Left lobe of liver (tissue), 2 donors: Measurements from ENCODE around the gene ZC2HC1B. TPM values are rescaled to one million over a fixed set of nuclear protein-coding genes. Genes with fewer than 3 reads are reported as not detected.
"Not testable (repeated sequence)": the region's sequence is repeated elsewhere in the genome, so short reads cannot be mapped to it uniquely, and the experiment has no call there.

Source experiments
- ATAC-seq: fragments of 200-7000 bp; cut with Tn5 transposase; one replicate; pipeline ENCODE4 v1.9.1; 2020; ENCODE audit warnings: mild to moderate bottlenecking, moderate library complexity
- DNase-seq: peaks from one replicate; pipeline ENCODE4 v3.0.0-alpha.2; 2020; ENCODE audit warnings: low spot score
- total RNA-seq: library from RNA; stranded (reverse); gene quantifications from one replicate; pipeline ENCODE4 v1.2.1, GENCODE V29; 2021
- donor health status: DM: no; HTN: no; CAD: no; lungs with moderate emphysema.
- donor health status: DM: no; HTN: yes; CAD: no.

ZC2HC1B gene
- total RNA-seq, 1 donor from 2014 or later = not detected

GRCh38 chr6:143867236-143867635 is 3.0 kb downstream of the ZC2HC1B start:
- ATAC-seq (no peak), DNase-seq (no peak)

DNA sequence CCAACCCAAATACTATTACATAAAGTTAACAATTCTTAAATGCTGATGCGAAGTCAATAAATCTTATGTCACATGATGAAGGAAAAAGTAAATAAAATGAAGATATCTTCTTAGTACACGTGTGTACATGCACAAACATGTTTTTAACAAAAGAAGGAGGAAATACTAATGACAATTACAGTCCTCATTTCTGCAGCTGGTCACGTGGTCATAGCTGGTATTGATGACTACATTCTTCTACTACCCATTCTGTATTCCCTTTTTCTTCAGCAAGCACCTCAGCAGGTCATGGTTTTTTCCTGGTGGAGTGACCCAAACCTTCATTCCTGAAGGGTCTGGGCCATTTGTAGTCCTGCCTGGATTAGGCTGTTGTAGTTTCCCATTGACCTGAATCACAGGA is 4.5 kb downstream of the ZC2HC1B start:
- DNase-seq, ATAC-seq: not testable (repeated sequence)

- ATAC-seq, DNase-seq: not testable (repeated sequence)
Observed at GRCh38 chr6:143871202-143871730, 7.0 kb downstream of the ZC2HC1B start.

GRCh38 chr6:143872201-143872600 is 7.9 kb downstream of the ZC2HC1B start:
- ATAC-seq = no peak
- DNase-seq = no peak

DNA sequence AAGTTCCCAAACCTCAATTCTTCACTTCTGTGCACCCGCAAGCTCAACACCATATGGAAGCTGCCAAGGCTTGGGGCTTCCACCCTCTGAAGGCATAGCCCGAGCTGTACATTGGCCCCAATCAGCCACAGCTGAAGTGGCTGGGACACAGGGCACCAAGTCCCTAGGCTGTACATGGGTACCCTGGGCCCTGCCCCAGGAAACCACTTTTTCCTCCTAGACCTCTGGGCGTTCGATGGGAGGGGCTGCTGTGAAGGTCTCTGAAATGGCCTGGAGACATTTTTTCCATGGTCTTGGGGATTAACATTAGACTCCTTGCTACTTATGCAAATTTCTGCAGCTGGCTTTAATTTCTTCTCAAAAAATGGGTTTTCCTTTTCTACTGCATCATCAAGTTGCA is 9.3 kb downstream of the ZC2HC1B start:
- DNase-seq, ATAC-seq: not testable (repeated sequence)

DNA sequence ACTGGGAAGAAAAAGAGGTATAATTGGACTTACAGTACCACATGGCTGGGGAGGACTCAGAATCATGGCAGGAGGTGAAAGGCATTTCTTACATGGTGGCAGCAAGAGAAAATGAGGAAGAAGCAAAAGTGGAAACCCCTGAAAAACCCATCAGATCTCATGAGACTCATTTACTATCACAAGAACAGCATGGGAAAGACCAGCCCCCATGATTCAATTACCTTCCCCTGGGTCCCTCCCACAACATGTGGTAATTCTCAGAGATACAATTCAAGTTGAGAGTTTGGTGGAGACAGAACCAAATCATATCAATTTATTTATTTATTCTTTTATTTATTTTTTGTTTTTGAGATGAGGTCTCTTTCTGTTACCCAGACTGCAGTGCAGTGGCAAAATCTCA is 10.2 kb downstream of the ZC2HC1B start:
- not testable (repeated sequence) for ATAC-seq

GRCh38 chr6:143877584-143878271 is 13.5 kb downstream of the ZC2HC1B start:
- no peak for DNase-seq

More for the DNA sequence above, 10.2 kb downstream of the ZC2HC1B start:
- not testable (repeated sequence) for DNase-seq

GRCh38 chr6:143878272-143878760 is 14.0 kb downstream of the ZC2HC1B start:
- no peak for ATAC-seq
- DNase-seq = no peak

More at GRCh38 chr6:143877584-143878271, 13.5 kb downstream of the ZC2HC1B start:
- ATAC-seq = no peak

- ATAC-seq = no peak
Observed at GRCh38 chr6:143880412-143880811, 16.1 kb downstream of the ZC2HC1B start.

GRCh38 chr6:143882401-143882930 is 18.2 kb downstream of the ZC2HC1B start:
- no peak for ATAC-seq
- DNase-seq = no peak

More at GRCh38 chr6:143880412-143880811, 16.1 kb downstream of the ZC2HC1B start:
- DNase-seq = no peak

GRCh38 chr6:143884216-143884900 is 20.1 kb downstream of the ZC2HC1B start:
- no peak for ATAC-seq
- DNase-seq = no peak

DNA sequence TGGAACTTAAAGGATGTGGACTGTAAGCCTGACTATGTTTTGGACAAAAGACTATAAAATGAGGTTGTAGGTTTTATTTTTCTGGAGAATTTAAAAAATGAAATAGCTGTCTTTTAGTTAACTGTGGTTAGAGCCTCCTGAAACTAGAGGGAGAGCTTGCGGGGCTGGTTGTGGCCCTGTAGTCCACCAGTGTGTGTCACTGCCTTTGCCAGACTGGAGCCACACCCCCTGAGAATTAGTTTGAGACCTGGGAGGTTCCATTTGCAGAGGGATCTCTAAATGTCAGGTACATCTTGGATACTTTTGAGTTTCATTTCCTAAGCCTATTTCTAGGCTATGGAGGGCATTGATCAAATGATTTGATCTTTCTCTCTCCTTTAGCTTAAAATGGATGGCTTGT is 20.8 kb downstream of the ZC2HC1B start:
- ATAC-seq (no peak), DNase-seq (no peak)

- DNase-seq = no peak
- ATAC-seq = no peak
Observed at GRCh38 chr6:143894655-143895054, 30.4 kb downstream of the ZC2HC1B start.

DNA sequence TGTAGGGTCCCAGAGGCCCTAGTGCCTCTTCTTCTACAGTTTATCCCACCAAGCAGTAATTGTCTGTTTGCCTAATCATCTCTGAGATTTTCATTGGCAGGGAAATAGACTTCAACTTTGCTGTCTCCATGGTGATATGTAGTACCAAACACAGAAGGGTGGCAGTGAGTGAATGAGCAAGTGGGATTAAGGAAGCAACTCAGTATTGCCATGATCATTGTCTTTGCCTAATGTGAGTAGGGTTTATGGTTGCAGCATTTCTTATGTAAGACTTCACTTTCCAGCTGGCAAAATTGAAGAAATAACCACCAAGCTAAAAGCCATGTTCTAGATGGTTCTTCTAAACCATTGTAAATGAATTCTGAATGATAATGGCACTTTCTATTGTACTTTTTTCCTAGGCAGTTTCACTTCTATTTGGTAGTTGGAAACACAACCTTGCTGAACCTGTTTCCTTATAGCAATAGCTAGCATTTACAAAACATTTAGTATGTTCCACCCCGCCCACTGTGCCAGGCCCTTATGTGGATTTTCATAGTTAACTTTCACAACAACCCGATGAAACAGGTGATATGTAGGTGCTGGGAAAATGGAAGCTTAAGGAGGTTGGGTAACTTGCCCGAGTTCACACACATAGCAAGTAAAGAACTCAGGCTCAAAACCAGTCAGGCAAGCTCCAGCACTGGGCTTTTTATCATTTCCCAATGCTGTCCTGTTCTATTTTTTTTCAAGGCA is 32.0 kb downstream of the ZC2HC1B start:
- ATAC-seq (no peak), DNase-seq (no peak)

DNA sequence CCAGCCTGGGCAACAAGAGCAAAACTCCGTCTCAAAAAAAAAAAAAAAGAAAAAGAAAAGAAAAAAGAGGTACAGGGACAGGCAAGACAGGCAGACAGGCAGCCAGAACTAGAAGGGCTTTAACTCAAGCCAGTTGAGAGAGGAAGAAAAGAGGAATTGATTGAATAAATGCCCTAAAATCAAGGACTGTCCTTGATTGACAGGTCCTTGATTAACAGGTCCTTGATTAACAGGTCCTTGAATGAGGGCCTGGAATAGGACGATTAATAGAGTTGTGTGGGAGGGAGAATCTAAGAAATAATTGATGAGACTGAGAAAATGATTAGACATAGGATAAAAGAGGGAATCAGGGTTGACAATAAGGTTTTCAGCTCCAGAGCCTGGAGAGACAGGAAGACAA is 36.1 kb downstream of the ZC2HC1B start:
- DNase-seq = no peak
- ATAC-seq = no peak

GRCh38 chr6:143901885-143902750 is 37.8 kb downstream of the ZC2HC1B start:
- DNase-seq = no peak

DNA sequence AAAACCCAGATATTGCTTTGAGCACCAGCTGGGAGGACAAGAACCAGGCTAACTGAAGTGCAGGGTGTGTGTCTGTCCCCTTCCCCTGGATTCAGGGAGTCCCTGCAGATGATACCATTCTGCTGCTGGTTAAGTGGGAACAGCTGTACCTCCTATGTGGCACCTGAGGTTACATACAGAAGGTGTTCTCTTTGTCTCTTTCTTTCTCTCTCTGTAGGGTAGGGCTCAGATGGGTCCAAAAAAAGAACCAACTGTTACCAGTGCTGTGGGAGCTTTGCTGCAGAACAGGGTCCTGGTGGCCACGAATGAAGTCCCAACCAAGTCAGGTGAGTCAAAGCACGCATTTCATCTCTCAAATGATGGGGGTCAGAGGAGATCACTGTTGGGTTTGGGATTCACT is 38.6 kb downstream of the ZC2HC1B start:
- ATAC-seq (no peak), DNase-seq (no peak)

More at GRCh38 chr6:143901885-143902750, 37.8 kb downstream of the ZC2HC1B start:
- peak; percentile 31 for ATAC-seq

DNA sequence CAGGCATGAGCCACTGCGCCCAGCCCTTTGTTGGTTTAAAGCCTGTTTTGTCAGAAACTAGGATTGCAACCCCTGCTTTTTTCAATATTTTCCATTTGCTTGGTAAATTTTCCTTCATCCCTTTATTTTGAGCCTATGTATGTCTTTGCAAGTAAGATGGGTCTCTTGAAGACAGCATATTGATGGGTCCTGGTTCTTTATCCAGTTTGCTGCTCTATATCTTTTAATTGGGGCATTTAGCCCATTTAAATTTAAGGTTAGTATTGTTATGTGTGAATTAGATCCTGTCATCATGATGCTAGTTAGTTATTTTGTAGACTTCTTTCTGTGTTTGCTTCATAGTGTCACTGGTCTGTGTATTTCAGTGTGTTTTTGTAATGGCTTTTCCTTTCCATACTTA is 46.8 kb downstream of the ZC2HC1B start:
- ATAC-seq (no peak), DNase-seq (no peak)

DNA sequence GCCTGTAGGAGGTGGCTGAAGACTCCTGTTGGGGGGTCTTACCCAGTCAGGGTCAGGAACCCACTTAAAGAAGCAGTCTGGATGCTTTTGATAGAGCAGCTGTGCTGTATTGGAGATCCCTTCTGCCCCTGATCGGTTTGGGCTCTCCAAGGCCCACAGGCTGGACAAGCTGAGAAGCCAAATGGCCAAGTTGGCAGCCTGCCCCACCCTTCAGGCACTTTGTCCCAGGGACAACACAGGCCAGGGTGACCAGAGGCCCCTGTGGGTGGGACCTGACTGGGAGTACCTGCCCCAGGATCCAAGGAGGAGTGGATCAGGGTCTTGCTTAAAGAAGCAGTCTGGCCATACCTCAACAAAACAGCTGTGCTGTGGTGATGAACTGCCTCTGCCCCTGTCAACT is 48.4 kb downstream of the ZC2HC1B start:
- ATAC-seq = no peak
- DNase-seq = no peak

GRCh38 chr6:143917026-143917425 is 52.8 kb downstream of the ZC2HC1B start:
- DNase-seq, ATAC-seq: not testable (repeated sequence)
